GM06990 (cell line): Measurements from ENCODE around the gene KRTAP10-11.
"Not testable (repeated sequence)": the region's sequence is repeated elsewhere in the genome, so short reads cannot be mapped to it uniquely, and the experiment has no call there.

ENCODE experiments used
- DNase-seq: peaks from one replicate; pipeline ENCODE4 v3.0.0-alpha.2; 2011; ENCODE audit not compliant: insufficient read length; ENCODE audit errors: extremely low read depth
- H3K27me3 ChIP-seq: replicated peaks from 2 replicates; pipeline ENCODE4 v1.6.0; 2011; ENCODE audit warnings: low read length; ENCODE audit not compliant: control insufficient read depth, insufficient read depth
- H3K36me3 ChIP-seq: 2 replicates; pipeline ENCODE4 v1.5.1; 2011; ENCODE audit warnings: low read length; ENCODE audit not compliant: control insufficient read depth, insufficient read depth
- H3K4me3 ChIP-seq: replicated peaks from 2 replicates; pipeline ENCODE4 v1.5.1; 2011; ENCODE audit warnings: low read depth, mild to moderate bottlenecking, control low read depth, low read length
- TF ChIP-seq, protein P1 (sequence below): IDR thresholded peaks from 2 replicates; pipeline ENCODE4 v1.5.1; 2011; ENCODE audit warnings: low read length, control low read depth, mild to moderate bottlenecking, inconsistent platforms; ENCODE audit not compliant: insufficient read depth, poor library complexity, severe bottlenecking

The KRTAP10-11 gene

DNA sequence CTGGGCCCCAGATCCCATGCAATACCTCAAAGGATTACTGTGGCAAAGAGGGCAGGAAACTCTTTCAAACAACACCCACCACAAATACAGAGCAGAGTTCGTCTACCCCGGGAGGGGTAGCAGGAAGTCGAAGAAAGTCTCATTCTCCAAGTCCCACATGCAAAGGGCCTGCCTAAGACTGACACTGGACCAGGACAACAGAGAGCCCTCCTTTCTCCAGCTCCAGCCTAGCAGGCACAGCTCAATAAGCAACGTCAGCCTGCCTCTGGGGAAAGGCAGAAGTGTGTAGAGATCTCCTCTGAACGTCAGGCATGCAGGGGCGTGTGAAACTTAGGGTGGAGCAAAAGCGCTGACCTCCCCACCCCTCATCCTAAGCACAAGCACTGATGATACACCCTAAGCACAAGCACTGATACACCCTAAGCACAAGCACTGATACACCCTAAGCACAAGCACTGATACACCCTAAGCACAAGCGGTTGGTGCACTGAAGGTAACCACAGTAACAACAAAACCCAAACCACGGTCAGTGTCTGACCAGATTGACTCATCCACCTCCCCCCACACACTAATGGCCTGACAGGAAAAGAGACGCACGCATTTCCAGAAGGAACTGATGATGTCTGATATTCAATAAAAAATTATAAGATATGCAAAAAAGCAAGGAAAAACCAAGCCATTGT, 12.8 kb downstream of the KRTAP10-11 start:
- no peak for DNase-seq
- no peaks in the 10 kb centered on the region for H3K36me3 ChIP-seq
- TF ChIP-seq, protein P1, sequence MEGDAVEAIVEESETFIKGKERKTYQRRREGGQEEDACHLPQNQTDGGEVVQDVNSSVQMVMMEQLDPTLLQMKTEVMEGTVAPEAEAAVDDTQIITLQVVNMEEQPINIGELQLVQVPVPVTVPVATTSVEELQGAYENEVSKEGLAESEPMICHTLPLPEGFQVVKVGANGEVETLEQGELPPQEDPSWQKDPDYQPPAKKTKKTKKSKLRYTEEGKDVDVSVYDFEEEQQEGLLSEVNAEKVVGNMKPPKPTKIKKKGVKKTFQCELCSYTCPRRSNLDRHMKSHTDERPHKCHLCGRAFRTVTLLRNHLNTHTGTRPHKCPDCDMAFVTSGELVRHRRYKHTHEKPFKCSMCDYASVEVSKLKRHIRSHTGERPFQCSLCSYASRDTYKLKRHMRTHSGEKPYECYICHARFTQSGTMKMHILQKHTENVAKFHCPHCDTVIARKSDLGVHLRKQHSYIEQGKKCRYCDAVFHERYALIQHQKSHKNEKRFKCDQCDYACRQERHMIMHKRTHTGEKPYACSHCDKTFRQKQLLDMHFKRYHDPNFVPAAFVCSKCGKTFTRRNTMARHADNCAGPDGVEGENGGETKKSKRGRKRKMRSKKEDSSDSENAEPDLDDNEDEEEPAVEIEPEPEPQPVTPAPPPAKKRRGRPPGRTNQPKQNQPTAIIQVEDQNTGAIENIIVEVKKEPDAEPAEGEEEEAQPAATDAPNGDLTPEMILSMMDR: no peak
- H3K4me3 ChIP-seq: no peak overlapping the region
- H3K27me3 ChIP-seq: no peaks in the 10 kb centered on the region

DNA sequence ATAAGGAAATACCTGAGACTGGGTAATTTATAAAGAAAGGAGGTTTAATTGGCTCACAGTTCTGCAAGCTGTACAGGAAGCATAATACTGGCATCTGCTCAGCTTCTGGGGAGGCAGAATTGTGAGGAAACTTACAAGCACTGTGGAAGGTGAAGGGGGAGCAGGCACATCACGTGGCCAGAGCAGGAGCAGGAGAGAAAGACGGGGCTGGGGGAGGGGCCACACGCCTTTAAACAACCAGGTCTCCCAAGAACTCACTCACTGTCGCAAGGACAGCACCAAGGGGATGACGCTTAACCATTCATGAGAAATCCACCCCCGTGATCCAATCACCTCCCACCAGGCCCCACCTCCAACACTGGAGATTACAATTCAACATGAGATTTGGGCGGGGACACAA, 15.4 kb downstream of the KRTAP10-11 start:
- DNase-seq, H3K36me3 ChIP-seq, H3K27me3 ChIP-seq, H3K4me3 ChIP-seq: not testable (repeated sequence)

DNA sequence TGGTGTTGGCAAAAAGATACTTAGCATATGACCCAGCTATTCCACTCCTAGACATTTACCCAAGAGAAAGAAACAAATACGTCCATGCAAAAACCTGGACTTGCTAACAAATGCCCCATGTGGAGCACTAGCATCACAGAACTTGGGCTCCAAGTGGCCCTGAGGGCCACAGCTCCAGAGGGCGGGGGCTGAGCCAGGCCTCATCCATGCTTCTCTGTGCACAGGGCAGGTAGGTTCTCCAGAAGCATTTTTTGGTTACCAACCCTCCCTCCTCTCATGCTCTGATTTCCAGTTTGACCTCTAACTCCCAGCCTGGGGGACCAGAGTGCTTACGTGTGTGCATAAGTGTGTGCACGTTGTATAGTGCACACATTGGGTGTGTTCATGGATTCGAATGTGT, 18.5 kb downstream of the KRTAP10-11 start:
- TF ChIP-seq, protein P1: no peak
- Histone ChIP-seq H3K27me3 (peaks cover 2% of the 10 kb centered on the region; the same call in 1 of the 2 replicates), H3K4me3 (no peak overlapping the region), H3K36me3 (no peaks in the 10 kb centered on the region)
- no peak for DNase-seq

GRCh38 chr21:44666401-44667320, 20.4 kb downstream of the KRTAP10-11 start, which contains the start of gene KRTAP12-2:
KRTAP12-2 (minus strand) TSS chr21:44666927; CDS start chr21:44666886, 41 bp downstream.
- H3K27me3 ChIP-seq: peaks cover 2% of the 10 kb centered on the region; the same call in 1 of the 2 replicates
- no peak within 1 kb of the TSS for H3K4me3 ChIP-seq
- DNase-seq: no peak
- TF ChIP-seq, protein P1: no peak
- H3K36me3 ChIP-seq: no peaks in the 10 kb centered on the region

DNA sequence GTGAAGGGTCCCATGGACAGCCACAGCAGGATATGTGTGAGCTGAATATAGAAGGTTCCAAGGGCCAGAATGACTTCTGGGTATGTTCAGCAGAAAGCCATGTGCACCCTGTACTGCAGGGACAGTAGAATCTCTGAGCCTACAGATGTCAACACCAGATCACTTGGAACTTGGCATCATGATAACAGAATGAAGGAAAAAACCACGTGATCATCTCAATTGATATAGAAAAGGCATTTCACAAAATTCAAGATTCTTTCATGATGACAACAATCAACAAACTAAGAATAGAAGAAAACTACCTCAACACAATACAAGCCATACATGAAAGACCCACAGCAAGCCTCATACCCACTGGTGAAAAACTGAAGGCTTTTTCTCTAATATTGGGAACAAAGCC, 21.4 kb downstream of the KRTAP10-11 start:
- TF ChIP-seq, protein P1: no peak
- no peaks in the 10 kb centered on the region for H3K36me3 ChIP-seq
- DNase-seq: no peak
- H3K4me3 ChIP-seq: no peak overlapping the region
- peaks cover 2% of the 10 kb centered on the region; the same call in 1 of the 2 replicates for H3K27me3 ChIP-seq
